Non-pigmented ciliary epithelial cell (primary cell): ENCODE measurements around the gene ZNF57.
"Not testable (repeated sequence)": the region's sequence is repeated elsewhere in the genome, so short reads cannot be mapped to it uniquely, and the experiment has no call there.

Source experiments
- DNase-seq: peaks from one replicate; pipeline ENCODE4 v3.0.0-alpha.2; 2010; ENCODE audit warnings: low read depth

ZNF57 gene

DNA sequence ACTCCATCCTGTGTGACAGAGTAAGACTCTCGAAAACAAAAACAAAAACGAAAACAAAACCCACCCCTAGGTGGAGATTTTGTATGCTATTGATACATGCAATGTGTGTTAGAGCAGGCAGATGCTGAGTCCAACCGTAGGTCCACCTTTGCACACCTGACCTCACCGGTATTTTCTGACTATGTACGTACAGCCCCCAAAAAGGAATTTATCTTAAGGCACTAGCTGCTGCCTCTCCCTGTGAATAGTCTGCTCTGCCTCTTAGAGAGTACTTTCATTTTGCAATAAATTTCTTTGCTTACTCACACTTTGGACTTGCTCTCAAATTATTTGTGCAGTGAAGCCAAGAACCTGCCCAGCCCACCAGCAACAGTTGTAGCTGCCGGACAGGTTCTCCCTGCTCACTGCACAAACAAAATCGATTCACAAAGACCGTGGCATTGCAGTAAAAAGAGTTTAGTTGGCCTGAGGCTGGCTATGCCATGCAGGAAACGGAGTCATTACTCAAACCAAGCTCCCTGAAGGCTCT is 52.3 kb downstream of the ZNF57 start:
- no peak for DNase-seq

DNA sequence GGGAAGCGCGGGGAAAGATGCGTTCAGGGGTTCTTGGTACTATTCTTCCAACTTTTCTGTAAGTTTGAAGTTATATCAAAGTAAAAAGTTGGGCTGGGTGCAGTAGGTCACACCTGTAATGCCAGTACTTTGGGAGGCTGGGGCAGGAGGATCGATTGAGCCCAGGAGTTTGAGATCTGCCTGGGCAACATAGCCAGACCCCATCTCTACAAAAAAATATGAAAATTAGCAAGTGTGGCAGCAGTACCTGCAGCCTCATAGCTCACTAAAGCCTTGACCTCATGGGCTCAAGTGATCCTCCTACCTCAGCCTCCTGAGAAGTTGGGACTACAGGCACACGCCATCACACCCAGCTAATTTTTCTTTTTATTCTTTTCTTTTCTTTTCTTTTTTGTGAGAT is 56.4 kb downstream of the ZNF57 start:
- no peak for DNase-seq

- no peak for DNase-seq
Observed at GRCh38 chr19:2960120-2960519, 59.4 kb downstream of the ZNF57 start.

DNA sequence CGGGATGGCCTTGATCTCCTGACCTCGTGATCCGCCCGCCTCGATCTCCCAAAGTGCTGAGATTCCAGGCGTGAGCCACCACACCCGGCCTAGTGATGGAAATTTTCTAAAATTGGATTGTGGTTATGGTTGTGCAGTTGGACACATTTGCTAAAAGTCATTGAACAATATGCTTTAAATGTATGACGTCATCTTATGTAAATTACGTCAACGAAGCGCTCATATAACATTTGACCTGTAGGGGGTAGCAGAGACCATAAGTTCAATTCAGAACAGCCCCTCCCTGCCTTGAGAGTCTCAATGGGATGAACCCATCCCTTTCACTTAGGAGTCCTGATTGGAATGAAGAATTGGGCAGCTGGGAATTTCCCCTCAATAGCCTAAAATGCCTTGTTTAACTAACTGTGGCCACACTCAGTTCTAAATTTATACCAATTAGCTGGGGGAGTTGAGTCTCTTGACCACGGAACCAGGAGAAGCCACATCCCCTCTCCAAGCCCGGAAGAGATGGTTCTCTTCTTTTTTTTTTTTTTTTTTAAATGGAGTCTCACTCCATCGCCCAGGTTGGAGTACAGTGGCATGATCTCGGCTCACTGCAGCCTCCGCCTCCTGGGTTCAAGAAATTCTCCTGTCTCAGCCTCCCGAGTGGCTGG is 61.4 kb downstream of the ZNF57 start:
- no peak for DNase-seq

GRCh38 chr19:2963122-2963521 is 62.4 kb downstream of the ZNF57 start:
- DNase-seq, result no peak

DNA sequence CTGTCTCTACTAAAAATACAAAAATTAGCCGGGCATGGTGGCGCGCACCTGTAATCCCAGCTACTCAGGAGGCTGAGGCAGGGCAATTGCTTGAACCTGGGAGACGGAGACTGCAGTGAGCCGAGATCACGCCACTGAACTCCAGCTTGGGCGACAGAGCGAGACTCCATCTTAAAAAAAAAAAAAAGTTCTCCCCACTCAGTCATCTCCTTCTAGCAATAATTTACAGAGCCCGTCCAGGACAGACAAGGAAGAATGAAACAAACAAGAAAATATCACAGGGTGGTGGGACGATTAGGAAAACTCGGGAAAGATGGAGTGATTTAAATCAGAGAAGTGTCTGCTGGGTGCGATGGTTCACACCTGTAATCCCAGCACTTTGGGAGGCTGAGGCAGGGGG is 62.9 kb downstream of the ZNF57 start:
- DNase-seq, result not testable (repeated sequence)

DNA sequence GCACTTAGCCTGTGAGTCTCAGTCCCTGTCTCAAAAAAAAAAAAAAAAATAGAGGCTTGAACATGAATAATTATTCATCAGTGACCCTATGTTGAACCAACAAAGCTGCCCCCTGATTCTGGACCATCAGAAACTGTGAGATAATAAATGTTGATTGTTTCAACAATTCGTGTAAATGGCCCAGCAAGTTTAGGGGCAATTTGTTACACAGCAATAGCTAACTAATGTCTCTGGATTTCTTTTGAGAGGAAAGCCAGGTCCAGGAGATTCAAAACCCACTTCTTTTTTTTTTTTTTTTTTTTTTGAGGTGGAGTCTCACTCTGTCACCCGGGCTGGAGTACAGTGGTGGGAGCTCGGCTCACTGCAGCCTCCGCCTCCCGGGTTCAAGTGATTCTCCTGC is 64.1 kb downstream of the ZNF57 start:
- no peak for DNase-seq

DNA sequence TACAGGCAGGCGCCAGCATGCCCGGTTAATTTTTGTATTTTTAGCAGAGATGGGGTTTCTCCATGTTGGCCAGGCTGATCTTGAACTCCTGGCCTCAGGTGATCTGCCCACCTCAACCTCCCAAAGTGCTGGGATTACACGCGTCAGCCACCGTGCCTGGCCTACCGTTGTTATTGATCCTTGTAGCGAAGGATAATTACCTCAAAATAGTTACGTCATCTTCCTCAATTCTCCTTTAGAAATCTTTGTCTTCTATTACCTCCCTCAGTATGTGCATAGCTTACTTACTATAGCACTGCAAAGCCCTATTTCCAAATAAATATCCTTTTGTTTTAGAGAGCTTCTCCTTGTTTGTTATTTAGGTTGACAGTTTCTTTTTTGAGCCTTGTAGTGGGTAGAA is 67.2 kb downstream of the ZNF57 start:
- DNase-seq, result no peak
